HepG2 (cell line): ENCODE measurements around the gene MRPS21. TPM values are rescaled to one million over a fixed set of nuclear protein-coding genes. Genes with fewer than 3 reads are reported as not detected.
A peak's percentile ranks its signal among the peaks of the same experiment; 100 is the strongest.

Experiments
- ATAC-seq: fragments of 200-7000 bp; cut with Tn5 transposase; 3 replicates; pipeline ENCODE4 v1.9.1; 2020; ENCODE audit warnings: mild to moderate bottlenecking, moderate library complexity
- Bru-seq: library from RNA; stranded (reverse); fragments of 400-500 nt; gene quantifications from one replicate; lab custom pipeline; 2021; lab: Mats Ljungman, UMichigan
- BruChase-seq, 2 experiments: library from RNA; stranded (reverse); fragments of 400-500 nt; gene quantifications; one replicate each; lab custom pipeline; 2021; lab: Mats Ljungman, UMichigan
- BruUV-seq: library from RNA; stranded (reverse); fragments of 400-500 nt; replicated peaks from 2 replicates; lab custom pipeline; 2021; lab: Mats Ljungman, UMichigan
- CTCF ChIA-PET: fragments of 300-600 bp; formaldehyde crosslinking; extraction: SDS; loops from one replicate; lab custom pipeline; 2021; ENCODE audit warnings: low total read pairs, inconsistent platforms, low intra/inter-chr PET ratio; lab: Yijun Ruan, JAX
- POLR2A ChIA-PET: fragments of 350-600 bp; sonication (Branson Sonifier 250); formaldehyde crosslinking; loops from one replicate; lab custom pipeline; 2020; ENCODE audit warnings: antibody characterized with exemption, inconsistent platforms; lab: Yijun Ruan, JAX
- DNase-seq: peaks from one replicate; pipeline ENCODE4 v3.0.0-alpha.2; 2015; ENCODE audit warnings: low spot score
- FAIRE-seq: peaks from 3 replicates; lab custom pipeline; 2011; peaks lifted over from hg19 to GRCh38; lab: Jason Lieb, UNC
- H2AFZ ChIP-seq: one replicate; pipeline ENCODE4 v1.6.1; 2011; ENCODE audit warnings: low read length, inconsistent platforms
- H3K27ac ChIP-seq: fragments of 300-600 bp; 3 replicates; pipeline ENCODE4 v1.8.0; 2011; ENCODE audit warnings: mixed run types, mild to moderate bottlenecking, mixed read lengths, low read length, inconsistent platforms; ENCODE audit not compliant: insufficient read depth; ENCODE audit errors: extremely low read length
- H3K27me3 ChIP-seq, 2 experiments: fragments of 200-600 bp in 1 of 2; 2 replicates in 1 of 2; 3 replicates in 1 of 2; pipeline versions ENCODE4 v1.6.0 to v1.8.0; 2011; ENCODE audit warnings: low read length in 2 of 2, mild to moderate bottlenecking in 2 of 2, moderate library complexity in 2 of 2, inconsistent platforms in 1 of 2; ENCODE audit not compliant: insufficient read depth in 2 of 2, control insufficient read depth in 1 of 2
- H3K36me3 ChIP-seq, 2 experiments: fragments of 200-600 bp in 1 of 2; replicated peaks in 1 of 2; 2 replicates in 1 of 2; 3 replicates in 1 of 2; pipeline versions ENCODE4 v1.5.1 to v1.8.0; 2011; ENCODE audit warnings: low read length in 2 of 2, inconsistent platforms in 1 of 2; ENCODE audit not compliant: insufficient read depth in 2 of 2, control insufficient read depth in 1 of 2
- H3K4me1 ChIP-seq: 2 replicates; pipeline ENCODE4 v1.5.1; 2012; ENCODE audit warnings: low read length, inconsistent platforms; ENCODE audit not compliant: insufficient read depth
- H3K4me2 ChIP-seq: 2 replicates; pipeline ENCODE4 v1.6.0; 2011; ENCODE audit warnings: low read depth, low read length, inconsistent platforms
- H3K4me3 ChIP-seq, 3 experiments: fragments of 200-600 bp in 1 of 3; sonication (generic), shearing (Covaris generic) in 1 of 3; replicated peaks in 1 of 3; 2 replicates each; pipeline ENCODE4 v1.5.1; 2011 to 2016; ENCODE audit warnings: low read length in 3 of 3, inconsistent platforms in 2 of 3, low read depth in 2 of 3, mild to moderate bottlenecking in 2 of 3, control low read depth in 1 of 3, mixed read lengths in 1 of 3; ENCODE audit not compliant: insufficient read depth in 1 of 3
- H3K79me2 ChIP-seq: one replicate; pipeline ENCODE4 v1.6.1; 2011; ENCODE audit warnings: low read length, inconsistent platforms; ENCODE audit not compliant: insufficient read depth
- H3K9ac ChIP-seq: 2 replicates; pipeline ENCODE4 v1.6.0; 2011; ENCODE audit warnings: mild to moderate bottlenecking, low read depth, low read length, inconsistent platforms; ENCODE audit not compliant: insufficient read depth
- H3K9me3 ChIP-seq: 2 replicates; pipeline ENCODE4 v1.5.1; 2012; ENCODE audit warnings: mild to moderate bottlenecking, low read length
- H4K20me1 ChIP-seq: 2 replicates; pipeline ENCODE4 v1.6.0; 2011; ENCODE audit warnings: inconsistent platforms, mild to moderate bottlenecking, low read length, moderate library complexity; ENCODE audit not compliant: insufficient read depth
- AHDC1 ChIP-seq: sonication (generic); formaldehyde crosslinking; IDR thresholded peaks from 2 replicates; pipeline ENCODE4 v1.5.1; 2020; ENCODE audit warnings: mild to moderate bottlenecking, missing genetic modification reagents, borderline replicate concordance
- KDM1A ChIP-seq: IDR thresholded peaks from 2 replicates; pipeline ENCODE4 v1.6.1; 2016; ENCODE audit warnings: missing compliant biosample characterization
- MYPOP ChIP-seq: sonication (generic); formaldehyde crosslinking; IDR thresholded peaks from 2 replicates; pipeline ENCODE4 v1.8.1; 2023; ENCODE audit warnings: mild to moderate bottlenecking, moderate library complexity, missing genetic modification reagents
- RXRA ChIP-seq: sonication (generic); formaldehyde crosslinking; IDR thresholded peaks from 2 replicates; pipeline ENCODE4 v1.5.1; 2020; ENCODE audit warnings: missing genetic modification reagents
- SALL1 ChIP-seq: sonication (generic); formaldehyde crosslinking; IDR thresholded peaks from 2 replicates; pipeline ENCODE4 v1.8.0; 2022; ENCODE audit warnings: mild to moderate bottlenecking, missing genetic modification reagents
- SATB2 ChIP-seq: sonication (generic); formaldehyde crosslinking; IDR thresholded peaks from 2 replicates; pipeline ENCODE4 v1.5.0; 2020; ENCODE audit warnings: missing genetic modification reagents
- WGBS: methylation state at CpG from one replicate; pipeline ENCODE4 v1.1.6; 2017; ENCODE audit warnings: low lambda C conversion rate; 5-methylcytosine and 5-hydroxymethylcytosine counted together
- in situ Hi-C: cut with HindIII; loops from 2 replicates; pipeline ENCODE4 v1.10.0; 2017; ENCODE audit warnings: low pct_unique_long_range_greater_than_20kb; ENCODE audit not compliant: extremely low pct_ligation_motif_present
- intact Hi-C: fragments of 100-400 bp; cut with micrococcal nuclease; formaldehyde crosslinking; loops from one replicate; pipeline ENCODE4 v1.10.0; 2022; ENCODE audit not compliant: unreplicated experiment
- long read RNA-seq, 2 experiments: library from RNA in 1 of 2; library from polyadenylated mRNA in 1 of 2; stranded (forward) in 1 of 2; unstranded in 1 of 2; transcript quantifications; one replicate each; pipeline ENCODE4 v2.0.0, GENCODE V29; 2019 to 2022
- polyA minus RNA-seq, 3 experiments: library from RNA; depleted of rRNA, polyadenylated mRNA; stranded (reverse); fragments of >200 nt; gene quantifications; 2 replicates each; pipeline ENCODE4 v1.2.3, GENCODE V29; 2011; ENCODE audit warnings: low replicate concordance in 1 of 3
- polyA plus RNA-seq, 8 experiments: library from polyadenylated mRNA; depleted of rRNA in 3 of 8; stranded (reverse) in 7 of 8; unstranded in 1 of 8; fragments of >200 nt; fragmentation: Illumina TruSeq in 4 of 8; extraction: Trizol in 4 of 8; gene quantifications; 2 replicates each; pipeline versions ENCODE4 v1.2.1 to v1.2.3, GENCODE V29; 2011 to 2016; ENCODE audit warnings: low read depth in 4 of 8, missing spikeins in 1 of 8, mixed read lengths in 1 of 8; ENCODE audit not compliant: insufficient read depth in 1 of 8
- total RNA-seq, 5 experiments: library from RNA; depleted of rRNA; stranded (reverse); fragments of >200 nt; fragmentation: Illumina TruSeq; extraction: Trizol; gene quantifications; 2 replicates each; pipeline ENCODE4 v1.2.3, GENCODE V29; 2016; ENCODE audit warnings: low read depth in 1 of 5
- TF ChIP-seq, protein P1 (sequence below): sonication (generic); formaldehyde crosslinking; IDR thresholded peaks from 2 replicates; pipeline ENCODE4 v1.5.1; 2020; ENCODE audit warnings: missing genetic modification reagents, mild to moderate bottlenecking, borderline replicate concordance

Gene MRPS21
- total RNA-seq (2016; rRNA removed; fragmentation: Illumina TruSeq; extraction: Trizol) (64.2 and 77.5 TPM in 2 replicates), polyA plus RNA-seq (2011; rRNA removed) (51.6 and 59.4 TPM in 2 replicates), polyA minus RNA-seq (2011; rRNA and poly(A)+ RNA removed; ENCODE audit: low replicate concordance) (18.9 and 44.4 TPM in 2 replicates), Bru-seq, nascent RNA (percentile 77 among the genes with signal in this experiment), BruChase-seq, experiment 1, labeled RNA remaining after a 6-hour chase (percentile 72 among the genes with signal in this experiment), BruChase-seq, experiment 2, labeled RNA remaining after a 2-hour chase (percentile 69 among the genes with signal in this experiment)
- 40.5 and 42.6 TPM in 2 replicates for total RNA-seq (2016; cell fraction: cytosol; rRNA removed; fragmentation: Illumina TruSeq; extraction: Trizol; ENCODE audit: low read depth)
- 62.6 and 85.6 TPM in 2 replicates for total RNA-seq (2016; cell fraction: insoluble cytoplasmic fraction; rRNA removed; fragmentation: Illumina TruSeq; extraction: Trizol)
- total RNA-seq (2016; cell fraction: membrane; rRNA removed; fragmentation: Illumina TruSeq; extraction: Trizol) = 30.6 and 38.4 TPM in 2 replicates
- 36.8 and 44.4 TPM in 2 replicates for total RNA-seq (2016; cell fraction: nucleus; rRNA removed; fragmentation: Illumina TruSeq; extraction: Trizol)
- 36.0 and 48.0 TPM in 2 replicates for polyA plus RNA-seq (2011; cell fraction: cytosol; rRNA removed)
- polyA plus RNA-seq (2011; cell fraction: nucleus; rRNA removed) = 69.3 and 69.6 TPM in 2 replicates
- 32.8 and 49.3 TPM in 2 replicates for polyA plus RNA-seq (2012)
- 35.9 and 42.1 TPM in 2 replicates for polyA plus RNA-seq (2016; cell fraction: cytosol; fragmentation: Illumina TruSeq; extraction: Trizol; ENCODE audit: low read depth)
- polyA plus RNA-seq (2016; cell fraction: insoluble cytoplasmic fraction; fragmentation: Illumina TruSeq; extraction: Trizol; ENCODE audit: low read depth) = 91.5 and 106 TPM in 2 replicates
- polyA plus RNA-seq (2016; cell fraction: membrane; fragmentation: Illumina TruSeq; extraction: Trizol; ENCODE audit: low read depth) = 33.5 and 39.5 TPM in 2 replicates
- polyA plus RNA-seq (2016; cell fraction: nucleus; fragmentation: Illumina TruSeq; extraction: Trizol; ENCODE audit: insufficient read depth, low read depth) = 72.6 and 80.6 TPM in 2 replicates
- 11.5 and 13.8 TPM in 2 replicates for polyA minus RNA-seq (2011; cell fraction: cytosol; rRNA and poly(A)+ RNA removed)
- polyA minus RNA-seq (2011; cell fraction: nucleus; rRNA and poly(A)+ RNA removed) = 17.5 and 22.9 TPM in 2 replicates
- long read RNA-seq, experiment 1, transcript MRPS21-202 (3 exons, 1,226 nt) = minor isoform, 89 of 188 reads
- long read RNA-seq, experiment 1, transcript MRPS21-201 (2 exons, 1,462 nt) = major isoform, 93 of 188 reads
- long read RNA-seq, experiment 1, partial matches to known transcripts = 0 of 188 reads
- long read RNA-seq, experiment 1, other reads (novel, unspliced or antisense) = 6 of 188 reads
- long read RNA-seq, experiment 2, transcript MRPS21-201 (2 exons, 1,462 nt) = major isoform, 112 of 168 reads
- long read RNA-seq, experiment 2, transcript MRPS21-202 (3 exons, 1,226 nt) = minor isoform, 48 of 168 reads
- long read RNA-seq, experiment 2, partial matches to known transcripts = 5 of 168 reads
- long read RNA-seq, experiment 2, other reads (novel, unspliced or antisense) = 3 of 168 reads

DNA sequence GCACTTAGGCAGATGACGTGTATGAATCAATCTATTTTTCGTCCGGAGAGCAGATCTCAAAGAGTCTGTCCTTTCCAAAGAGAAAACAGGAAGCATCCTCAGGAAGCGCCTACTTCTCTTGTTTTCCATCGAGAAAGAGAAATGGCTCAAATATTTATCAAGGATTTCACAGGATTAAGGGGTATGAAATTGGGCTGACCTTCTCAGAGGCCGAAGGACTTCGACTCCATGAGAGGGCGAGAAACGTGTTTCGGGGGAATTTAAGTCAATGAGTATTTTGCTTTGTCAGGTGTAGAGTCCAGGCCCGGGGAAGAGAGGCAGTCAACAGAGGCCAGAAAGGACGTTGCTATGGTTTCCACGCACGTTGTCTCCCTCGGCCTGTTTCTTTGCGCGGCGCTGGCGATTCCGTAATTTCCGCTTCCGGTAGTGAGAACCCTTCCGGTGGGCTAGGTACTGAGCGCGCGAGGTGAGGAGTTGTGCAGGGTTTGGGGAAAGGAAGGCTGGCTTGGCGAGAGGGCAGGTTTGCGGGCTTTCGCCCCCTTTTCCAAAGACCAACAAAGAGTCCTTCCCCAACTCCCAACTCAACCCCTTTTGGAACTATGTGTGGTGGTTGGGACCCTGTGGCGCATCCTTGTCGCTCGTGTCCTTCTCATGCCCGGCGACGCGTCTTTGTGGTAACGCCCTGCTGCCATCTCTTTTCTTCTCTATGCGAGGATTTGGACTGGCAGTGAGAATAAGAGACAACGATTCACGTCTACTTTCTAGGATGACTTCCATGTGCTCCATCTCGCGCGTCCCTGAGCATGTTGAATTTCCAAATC is at the start of gene MRPS21:
Gene MRPS21 (plus strand): TSS at position 429 of the 821 bp plus-strand sequence. CDS start 506 bp downstream, outside the sequence.
- H3K9ac ChIP-seq = peak within 1 kb of the TSS; percentile 85
- H4K20me1 ChIP-seq = no peaks in the 10 kb centered on the region
- H3K4me1 ChIP-seq = peaks cover 38% of the 10 kb centered on the region
- H3K27ac ChIP-seq = peak within 1 kb of the TSS; percentile 90
- H3K4me3 ChIP-seq = peak within 1 kb of the TSS; percentile 81 to 86 (median 85)
- BruUV-seq = TSS peak; percentile 95
- peaks cover 16% of the 10 kb centered on the region for H3K79me2 ChIP-seq
- in situ Hi-C loops (no loop called here), intact Hi-C loops (loop anchor here (1.0 kb wide), 1 partner anchor 36 kb away; the partner anchor contains the start of gene CA14)
- no peaks in the 10 kb centered on the region for H3K9me3 ChIP-seq
- peak; percentile 99 for ATAC-seq
- ChIA-PET CTCF (no interaction called here), POLR2A (no interaction called here)
- peak; percentile 94 for DNase-seq
- peak within 1 kb of the TSS; percentile 65 for H3K4me2 ChIP-seq
- H2AFZ ChIP-seq = peak within 1 kb of the TSS; percentile 72
- peak; percentile 83 for FAIRE-seq
- peaks cover 1 to 17% of the 10 kb centered on the region in 2 experiments; a peak in 3 of 5 replicates for H3K36me3 ChIP-seq
- 2% methylated on average over 35 of the region's 43 CpGs for WGBS
- no peaks in the 10 kb centered on the region; a peak in 1 of 5 replicates for H3K27me3 ChIP-seq
- TF ChIP-seq RXRA (peak; percentile 71), SATB2 (CRISPR knock-in tag) (0 out of 2 replicates have a peak, but pooled peaks have one; percentile 71), AHDC1 (peak; percentile 76; the same call in 1 of the 2 replicates), MYPOP (peak; percentile 86), SALL1 (peak; percentile 76), KDM1A (no peak)
- TF ChIP-seq, protein P1, sequence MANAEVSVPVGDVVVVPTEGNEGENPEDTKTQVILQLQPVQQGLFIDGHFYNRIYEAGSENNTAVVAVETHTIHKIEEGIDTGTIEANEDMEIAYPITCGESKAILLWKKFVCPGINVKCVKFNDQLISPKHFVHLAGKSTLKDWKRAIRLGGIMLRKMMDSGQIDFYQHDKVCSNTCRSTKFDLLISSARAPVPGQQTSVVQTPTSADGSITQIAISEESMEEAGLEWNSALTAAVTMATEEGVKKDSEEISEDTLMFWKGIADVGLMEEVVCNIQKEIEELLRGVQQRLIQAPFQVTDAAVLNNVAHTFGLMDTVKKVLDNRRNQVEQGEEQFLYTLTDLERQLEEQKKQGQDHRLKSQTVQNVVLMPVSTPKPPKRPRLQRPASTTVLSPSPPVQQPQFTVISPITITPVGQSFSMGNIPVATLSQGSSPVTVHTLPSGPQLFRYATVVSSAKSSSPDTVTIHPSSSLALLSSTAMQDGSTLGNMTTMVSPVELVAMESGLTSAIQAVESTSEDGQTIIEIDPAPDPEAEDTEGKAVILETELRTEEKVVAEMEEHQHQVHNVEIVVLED (CRISPR knock-in tag) = peak; percentile 95
